ENCODE measurements around the gene ARHGAP45. TPM values are rescaled to one million over a fixed set of nuclear protein-coding genes. Genes with fewer than 3 reads are reported as not detected.
A peak's percentile ranks its signal among the peaks of the same experiment; 100 is the strongest.
"Not testable (repeated sequence)": the region's sequence is repeated elsewhere in the genome, so short reads cannot be mapped to it uniquely, and the experiment has no call there.

Gene ARHGAP45
- total RNA-seq, 1 experiment from 2014 or later: 3.3 TPM

- in situ Hi-C loops (cut with HindIII; ENCODE audit: low pct_unique_long_range_greater_than_20kb, low sequenced_read_pairs); DNase-seq (ENCODE audit: low read depth, low spot score): not testable (repeated sequence)
These were observed 47.8 kb downstream of the ARHGAP45 start for GRCh38 chr19:1114728-1115127.

- in situ Hi-C loops (cut with HindIII; ENCODE audit: low pct_unique_long_range_greater_than_20kb, low sequenced_read_pairs): no loop called here
- no peak for DNase-seq (ENCODE audit: low read depth, low spot score)
These were observed 48.9 kb downstream of the ARHGAP45 start for GRCh38 chr19:1115646-1116420.

DNA sequence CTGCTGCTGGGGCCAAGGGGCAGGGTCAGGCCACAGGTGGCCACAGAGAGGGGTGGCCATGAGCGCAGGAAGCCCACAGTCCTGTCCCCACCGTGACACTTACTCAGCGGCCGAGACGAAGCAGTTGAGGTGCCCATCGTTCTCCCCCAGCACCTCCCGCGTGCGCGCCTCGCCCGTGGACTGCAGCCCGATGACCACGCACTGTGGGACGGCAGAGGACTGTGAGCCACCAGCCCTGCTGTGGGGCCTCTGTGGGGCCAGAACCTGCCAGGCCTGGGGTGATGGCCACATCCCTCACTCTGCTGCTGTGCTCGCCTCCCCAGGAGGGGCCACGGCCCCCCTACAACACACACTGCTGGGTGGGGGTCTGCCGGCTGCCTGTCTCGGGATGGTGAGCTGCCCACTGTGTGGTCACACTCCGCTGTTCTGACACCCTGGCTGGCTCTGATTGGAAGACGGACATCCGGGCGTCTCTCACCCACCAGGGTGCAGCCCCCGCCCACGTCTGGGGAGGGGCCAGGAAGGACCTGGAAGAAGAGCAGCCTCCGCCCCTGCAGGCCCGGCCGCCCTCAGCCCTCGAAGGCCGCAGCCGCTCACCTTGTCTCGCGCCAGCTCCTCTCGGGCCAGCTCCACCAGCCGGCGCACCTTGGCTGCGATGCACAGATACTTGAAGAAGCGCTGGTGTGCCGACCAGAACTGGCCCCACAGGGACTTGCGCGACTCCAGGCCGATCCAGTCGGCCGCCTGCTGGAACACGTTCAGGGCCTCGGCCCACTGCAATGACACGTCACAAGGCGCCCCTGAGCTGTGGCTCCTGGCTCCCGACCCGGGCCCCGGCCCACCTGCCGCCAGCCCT, 50.0 kb downstream of the ARHGAP45 start:
- DNase-seq (ENCODE audit: low read depth, low spot score): no peak

GRCh38 chr19:1117654-1118053, 50.7 kb downstream of the ARHGAP45 start:
- in situ Hi-C loops (cut with HindIII; ENCODE audit: low pct_unique_long_range_greater_than_20kb, low sequenced_read_pairs): no loop called here
- DNase-seq (ENCODE audit: low read depth, low spot score): no peak

More for the DNA sequence above, 50.0 kb downstream of the ARHGAP45 start:
- in situ Hi-C loops (cut with HindIII; ENCODE audit: low pct_unique_long_range_greater_than_20kb, low sequenced_read_pairs): no loop called here

- no peak for DNase-seq (ENCODE audit: low read depth, low spot score)
- in situ Hi-C loops (cut with HindIII; ENCODE audit: low pct_unique_long_range_greater_than_20kb, low sequenced_read_pairs): no loop called here
These were observed 52.0 kb downstream of the ARHGAP45 start for GRCh38 chr19:1118999-1119398.

GRCh38 chr19:1119475-1120217, 52.7 kb downstream of the ARHGAP45 start:
- in situ Hi-C loops (cut with HindIII; ENCODE audit: low pct_unique_long_range_greater_than_20kb, low sequenced_read_pairs): no loop called here
- DNase-seq (ENCODE audit: low read depth, low spot score): no peak

- DNase-seq (ENCODE audit: low read depth, low spot score): no peak
- in situ Hi-C loops (cut with HindIII; ENCODE audit: low pct_unique_long_range_greater_than_20kb, low sequenced_read_pairs): no loop called here
These were observed 54.4 kb downstream of the ARHGAP45 start for GRCh38 chr19:1121395-1121794.

- DNase-seq (ENCODE audit: low read depth, low spot score): no peak
- in situ Hi-C loops (cut with HindIII; ENCODE audit: low pct_unique_long_range_greater_than_20kb, low sequenced_read_pairs): no loop called here
These were observed 55.3 kb downstream of the ARHGAP45 start for GRCh38 chr19:1122021-1122971.

DNA sequence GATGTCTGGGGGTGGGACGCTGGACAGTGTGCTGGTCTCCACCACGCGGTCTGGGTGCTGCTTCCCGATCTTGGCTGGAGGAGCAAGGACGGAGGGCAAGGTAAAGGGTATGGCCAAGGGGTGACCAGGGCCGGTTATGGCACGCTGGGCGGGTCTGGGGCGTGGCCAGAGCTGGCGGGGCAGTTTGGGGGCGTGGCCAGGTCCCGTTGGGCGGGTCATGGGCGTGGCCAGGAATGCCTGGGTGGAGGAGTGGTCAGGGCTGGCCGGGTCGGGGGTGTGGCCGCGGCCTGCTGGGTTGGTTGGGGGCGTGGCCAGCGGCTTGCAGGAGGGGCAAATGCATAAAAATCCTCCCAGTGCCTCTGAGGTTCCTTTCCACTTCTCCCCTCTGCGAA, 56.0 kb downstream of the ARHGAP45 start:
- peak; percentile 77 for DNase-seq (ENCODE audit: low read depth, low spot score)
- in situ Hi-C loops (cut with HindIII; ENCODE audit: low pct_unique_long_range_greater_than_20kb, low sequenced_read_pairs): no loop called here

DNA sequence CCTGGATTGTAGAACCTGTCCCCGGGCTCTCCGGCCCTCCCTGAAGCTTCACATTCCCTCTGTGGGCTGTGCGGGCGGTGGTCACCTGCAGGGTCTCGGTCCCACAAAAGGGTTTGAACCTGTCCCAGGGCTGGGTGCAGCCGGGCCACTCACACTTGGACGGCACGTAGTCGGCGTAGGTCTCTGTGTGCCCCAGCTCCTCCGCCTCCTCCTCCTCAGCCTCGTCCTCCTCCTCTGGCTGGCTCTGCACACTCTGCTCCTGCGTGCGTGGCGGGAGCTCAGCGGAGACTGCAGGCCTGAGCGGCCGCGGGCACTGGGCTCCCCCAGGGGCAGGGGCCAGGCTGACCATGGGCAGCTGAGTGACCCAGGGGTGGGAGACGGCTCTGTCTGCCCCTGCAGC, 56.4 kb downstream of the ARHGAP45 start:
- no peak for DNase-seq (ENCODE audit: low read depth, low spot score)
- in situ Hi-C loops (cut with HindIII; ENCODE audit: low pct_unique_long_range_greater_than_20kb, low sequenced_read_pairs): no loop called here

DNA sequence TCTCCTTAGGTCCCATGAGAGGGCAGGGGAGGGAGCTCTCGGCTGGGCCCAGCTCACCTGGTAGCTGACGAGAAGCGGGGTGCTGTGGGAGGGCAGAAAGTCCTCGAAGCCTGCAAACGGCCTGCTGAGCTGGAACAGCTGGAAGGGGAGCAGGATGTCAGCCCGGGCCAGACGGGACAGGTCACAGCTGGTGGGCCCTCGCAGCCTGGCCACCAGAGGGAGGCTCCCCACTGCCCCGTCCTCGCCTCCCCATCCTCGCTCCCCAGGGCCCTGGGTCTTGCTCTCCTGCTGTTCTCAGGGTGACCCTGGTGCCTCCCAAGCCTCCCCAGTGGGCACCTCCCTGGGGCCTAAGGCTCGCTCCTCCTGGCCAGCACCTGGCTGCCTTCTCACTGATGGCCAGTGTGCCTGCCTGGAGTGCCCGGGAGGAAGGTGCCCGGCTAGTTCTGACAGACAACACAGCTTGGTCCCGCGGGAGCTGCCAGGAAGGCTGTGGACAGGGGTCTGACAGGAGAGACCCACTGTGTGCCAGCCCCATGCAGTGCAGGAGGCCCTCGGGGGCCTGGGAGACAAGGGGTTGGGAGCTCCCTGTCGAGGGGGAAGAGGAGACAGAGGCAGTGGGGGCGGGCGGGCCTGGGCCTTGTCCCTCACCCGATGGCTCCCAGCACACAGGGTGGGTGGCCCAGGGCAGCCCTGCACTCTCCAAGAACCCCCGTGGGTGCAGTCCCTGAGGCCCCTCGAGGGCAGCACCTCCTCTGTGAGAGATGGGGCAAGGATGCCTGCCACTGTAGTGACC, 57.1 kb downstream of the ARHGAP45 start:
- in situ Hi-C loops (cut with HindIII; ENCODE audit: low pct_unique_long_range_greater_than_20kb, low sequenced_read_pairs): no loop called here

GRCh38 chr19:1125601-1126467, 58.9 kb downstream of the ARHGAP45 start:
- DNase-seq (ENCODE audit: low read depth, low spot score): peak; percentile 7
- in situ Hi-C loops (cut with HindIII; ENCODE audit: low pct_unique_long_range_greater_than_20kb, low sequenced_read_pairs): no loop called here

More for the DNA sequence above, 57.1 kb downstream of the ARHGAP45 start:
- no peak for DNase-seq (ENCODE audit: low read depth, low spot score)

DNA sequence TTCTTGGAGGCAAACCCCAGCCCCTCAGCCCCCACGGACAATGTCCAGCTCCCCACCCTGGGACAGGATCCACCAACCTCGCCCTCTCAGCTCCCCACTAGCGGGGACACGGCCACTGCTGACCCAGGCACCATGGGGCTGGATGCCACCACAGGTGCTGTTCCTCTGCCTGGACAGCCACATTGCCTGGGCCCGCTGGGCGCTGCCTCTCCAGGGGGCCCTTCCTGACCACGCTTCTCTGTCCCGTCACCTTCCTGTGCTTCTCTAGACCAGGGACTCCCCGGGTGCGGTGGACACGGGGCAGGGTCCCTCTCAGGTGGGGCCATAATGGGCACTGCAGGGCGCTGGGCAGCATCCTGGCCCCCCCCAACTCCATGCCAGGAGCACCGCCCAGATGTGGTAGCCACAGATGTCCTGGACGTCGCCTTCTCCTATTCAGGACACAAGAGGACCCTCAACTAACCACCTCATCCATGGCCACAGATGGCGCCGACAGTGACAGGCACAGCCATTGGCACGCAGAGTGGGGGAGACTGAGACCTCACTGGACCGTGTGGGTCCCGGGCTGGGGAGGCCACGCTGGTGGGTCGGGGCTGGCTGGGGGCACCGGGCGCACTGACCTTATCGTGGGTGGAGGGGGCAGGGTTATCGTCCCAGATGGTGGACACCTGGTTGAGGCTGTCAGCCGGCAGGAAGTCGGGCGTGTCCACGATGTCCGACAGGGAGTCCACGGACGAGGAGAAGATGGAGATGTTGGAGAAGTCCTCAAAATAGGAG, 60.2 kb downstream of the ARHGAP45 start:
- DNase-seq (ENCODE audit: low read depth, low spot score): no peak
- in situ Hi-C loops (cut with HindIII; ENCODE audit: low pct_unique_long_range_greater_than_20kb, low sequenced_read_pairs): no loop called here

GRCh38 chr19:1128106-1128505, 61.1 kb downstream of the ARHGAP45 start:
- no peak for DNase-seq (ENCODE audit: low read depth, low spot score)
- in situ Hi-C loops (cut with HindIII; ENCODE audit: low pct_unique_long_range_greater_than_20kb, low sequenced_read_pairs): no loop called here

DNA sequence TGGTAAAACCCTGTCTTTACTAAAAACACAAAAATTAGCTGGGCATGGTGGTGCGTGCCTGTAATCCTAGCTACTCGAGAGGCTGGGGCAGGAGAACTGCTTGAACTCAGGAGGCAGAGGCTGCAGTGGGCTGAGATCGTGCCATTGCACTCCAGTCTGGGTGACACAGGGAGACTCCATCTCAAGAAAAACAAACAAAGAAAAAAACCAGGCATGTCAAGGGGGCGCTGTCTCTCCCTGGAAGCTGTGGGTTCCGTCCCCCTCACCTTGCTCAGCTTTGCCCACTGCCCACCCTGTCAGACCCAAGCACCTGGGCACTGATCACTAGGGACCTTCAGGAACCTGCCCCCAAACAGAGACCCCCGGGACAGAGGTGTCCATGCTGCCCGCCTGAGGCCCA, 62.1 kb downstream of the ARHGAP45 start:
- in situ Hi-C loops (cut with HindIII; ENCODE audit: low pct_unique_long_range_greater_than_20kb, low sequenced_read_pairs): not testable (repeated sequence)

More for the DNA sequence above, 62.1 kb downstream of the ARHGAP45 start:
- DNase-seq (ENCODE audit: low read depth, low spot score): not testable (repeated sequence)

Measured in SK-MEL-5 (cell line).